Measurements from ENCODE around the gene CSMD2.

The CSMD2 gene

GRCh38 chr1:34009340-34009985 lies 155.6 kb downstream of the CSMD2 start:
- FAIRE-seq (no peak), DNase-seq (ENCODE audit: insufficient read length) (no peak)
- no peak for TF ChIP-seq POLR2A (IDR thresholded peaks at IDR 0.05; ENCODE audit: low read depth, low read length)
- no peak for TF ChIP-seq TAF1 (IDR thresholded peaks at IDR 0.05; ENCODE audit: borderline replicate concordance, low read depth, low read length)
- TF ChIP-seq POLR2AphosphoS5 (IDR thresholded peaks at IDR 0.05; ENCODE audit: low read depth, low read length) = no peak

GRCh38 chr1:34007760-34008159 lies 157.3 kb downstream of the CSMD2 start:
- TF ChIP-seq TAF1 (IDR thresholded peaks at IDR 0.05; ENCODE audit: borderline replicate concordance, low read depth, low read length) = no peak
- TF ChIP-seq POLR2A (IDR thresholded peaks at IDR 0.05; ENCODE audit: low read depth, low read length) = no peak
- TF ChIP-seq POLR2AphosphoS5 (IDR thresholded peaks at IDR 0.05; ENCODE audit: low read depth, low read length) = no peak
- DNase-seq (ENCODE audit: insufficient read length) (no peak), FAIRE-seq (no peak)

GRCh38 chr1:34005309-34005708 lies 159.7 kb downstream of the CSMD2 start:
- DNase-seq (ENCODE audit: insufficient read length) (no peak), FAIRE-seq (no peak)
- TF ChIP-seq POLR2AphosphoS5 (IDR thresholded peaks at IDR 0.05; ENCODE audit: low read depth, low read length) = no peak
- no peak for TF ChIP-seq TAF1 (IDR thresholded peaks at IDR 0.05; ENCODE audit: borderline replicate concordance, low read depth, low read length)
- no peak for TF ChIP-seq POLR2A (IDR thresholded peaks at IDR 0.05; ENCODE audit: low read depth, low read length)

GRCh38 chr1:34002810-34003209 lies 162.2 kb downstream of the CSMD2 start:
- DNase-seq (ENCODE audit: insufficient read length) = no peak
- TF ChIP-seq POLR2A (IDR thresholded peaks at IDR 0.05; ENCODE audit: low read depth, low read length) (no peak), POLR2AphosphoS5 (IDR thresholded peaks at IDR 0.05; ENCODE audit: low read depth, low read length) (no peak), TAF1 (IDR thresholded peaks at IDR 0.05; ENCODE audit: borderline replicate concordance, low read depth, low read length) (no peak)
- no peak for FAIRE-seq

GRCh38 chr1:33997127-33998036 lies 167.6 kb downstream of the CSMD2 start:
- no peak for FAIRE-seq
- TF ChIP-seq POLR2A (IDR thresholded peaks at IDR 0.05; ENCODE audit: low read depth, low read length) = no peak
- no peak for TF ChIP-seq POLR2AphosphoS5 (IDR thresholded peaks at IDR 0.05; ENCODE audit: low read depth, low read length)
- TF ChIP-seq TAF1 (IDR thresholded peaks at IDR 0.05; ENCODE audit: borderline replicate concordance, low read depth, low read length) = no peak
- no peak for DNase-seq (ENCODE audit: insufficient read length)

- TF ChIP-seq TAF1 (IDR thresholded peaks at IDR 0.05; ENCODE audit: borderline replicate concordance, low read depth, low read length) (no peak), POLR2AphosphoS5 (IDR thresholded peaks at IDR 0.05; ENCODE audit: low read depth, low read length) (no peak), POLR2A (IDR thresholded peaks at IDR 0.05; ENCODE audit: low read depth, low read length) (no peak)
- no peak for FAIRE-seq
- DNase-seq (ENCODE audit: insufficient read length) = no peak
Observed at GRCh38 chr1:33996281-33996680, 168.7 kb downstream of the CSMD2 start.

GRCh38 chr1:33993301-33993700 lies 171.7 kb downstream of the CSMD2 start:
- TF ChIP-seq POLR2A (IDR thresholded peaks at IDR 0.05; ENCODE audit: low read depth, low read length) = no peak
- TF ChIP-seq POLR2AphosphoS5 (IDR thresholded peaks at IDR 0.05; ENCODE audit: low read depth, low read length) = no peak
- no peak for TF ChIP-seq TAF1 (IDR thresholded peaks at IDR 0.05; ENCODE audit: borderline replicate concordance, low read depth, low read length)
- DNase-seq (ENCODE audit: insufficient read length) = no peak
- no peak for FAIRE-seq

GRCh38 chr1:33990281-33990680 lies 174.7 kb downstream of the CSMD2 start:
- FAIRE-seq = no peak
- no peak for DNase-seq (ENCODE audit: insufficient read length)
- TF ChIP-seq POLR2A (IDR thresholded peaks at IDR 0.05; ENCODE audit: low read depth, low read length) (no peak), TAF1 (IDR thresholded peaks at IDR 0.05; ENCODE audit: borderline replicate concordance, low read depth, low read length) (no peak), POLR2AphosphoS5 (IDR thresholded peaks at IDR 0.05; ENCODE audit: low read depth, low read length) (no peak)

- FAIRE-seq (no peak), DNase-seq (ENCODE audit: insufficient read length) (no peak)
- TF ChIP-seq POLR2A (IDR thresholded peaks at IDR 0.05; ENCODE audit: low read depth, low read length) (no peak), TAF1 (IDR thresholded peaks at IDR 0.05; ENCODE audit: borderline replicate concordance, low read depth, low read length) (no peak), POLR2AphosphoS5 (IDR thresholded peaks at IDR 0.05; ENCODE audit: low read depth, low read length) (no peak)
Observed at GRCh38 chr1:33988161-33988560, 176.9 kb downstream of the CSMD2 start.

GRCh38 chr1:33986390-33987095 lies 178.5 kb downstream of the CSMD2 start:
- DNase-seq (ENCODE audit: insufficient read length) (no peak), FAIRE-seq (no peak)
- TF ChIP-seq POLR2A (IDR thresholded peaks at IDR 0.05; ENCODE audit: low read depth, low read length) (no peak), TAF1 (IDR thresholded peaks at IDR 0.05; ENCODE audit: borderline replicate concordance, low read depth, low read length) (no peak), POLR2AphosphoS5 (IDR thresholded peaks at IDR 0.05; ENCODE audit: low read depth, low read length) (no peak)

GRCh38 chr1:33985656-33986055 lies 179.4 kb downstream of the CSMD2 start:
- FAIRE-seq = no peak
- TF ChIP-seq POLR2A (IDR thresholded peaks at IDR 0.05; ENCODE audit: low read depth, low read length) (no peak), POLR2AphosphoS5 (IDR thresholded peaks at IDR 0.05; ENCODE audit: low read depth, low read length) (no peak), TAF1 (IDR thresholded peaks at IDR 0.05; ENCODE audit: borderline replicate concordance, low read depth, low read length) (no peak)
- DNase-seq (ENCODE audit: insufficient read length) = no peak

Data from GM12892 (cell line).